HG02571 (cell line): Measurements from ENCODE around the gene PIEZO2.

ENCODE experiments used
- ATAC-seq: cut with Tn5 transposase; IDR thresholded peaks from one replicate; pipeline ENCODE4 v1.9.1; 2021; ENCODE audit warnings: mild to moderate bottlenecking, moderate library complexity; ENCODE audit not compliant: unreplicated experiment

The PIEZO2 gene

GRCh38 chr18:10900435-10900834 lies 248.9 kb downstream of the PIEZO2 start:
- no peak for ATAC-seq

GRCh38 chr18:10899481-10899880 lies 249.9 kb downstream of the PIEZO2 start:
- ATAC-seq = no peak

GRCh38 chr18:10898417-10898974 lies 250.9 kb downstream of the PIEZO2 start:
- ATAC-seq = no peak

GRCh38 chr18:10896851-10897250 lies 252.5 kb downstream of the PIEZO2 start:
- ATAC-seq = no peak

GRCh38 chr18:10895976-10896375 lies 253.4 kb downstream of the PIEZO2 start:
- no peak for ATAC-seq

- no peak for ATAC-seq
These were observed 254.9 kb downstream of the PIEZO2 start for GRCh38 chr18:10894501-10894900.

GRCh38 chr18:10893761-10894160 lies 255.6 kb downstream of the PIEZO2 start:
- ATAC-seq = no peak

GRCh38 chr18:10893196-10893595 lies 256.2 kb downstream of the PIEZO2 start:
- no peak for ATAC-seq

- ATAC-seq = no peak
These were observed 256.6 kb downstream of the PIEZO2 start for GRCh38 chr18:10892786-10893185.

- ATAC-seq = no peak
These were observed 259.3 kb downstream of the PIEZO2 start for GRCh38 chr18:10890022-10890421.

- peak; percentile 79 for ATAC-seq
These were observed 270.7 kb downstream of the PIEZO2 start for GRCh38 chr18:10878703-10879102.

- ATAC-seq = no peak
These were observed 271.4 kb downstream of the PIEZO2 start for GRCh38 chr18:10877987-10878386.

GRCh38 chr18:10875811-10876210 lies 273.6 kb downstream of the PIEZO2 start:
- no peak for ATAC-seq

GRCh38 chr18:10872304-10872703 lies 277.1 kb downstream of the PIEZO2 start:
- no peak for ATAC-seq

GRCh38 chr18:10864722-10865121 lies 284.6 kb downstream of the PIEZO2 start:
- ATAC-seq = no peak

- ATAC-seq = no peak
These were observed 286.3 kb downstream of the PIEZO2 start for GRCh38 chr18:10863026-10863425.

GRCh38 chr18:10860928-10861327 lies 288.4 kb downstream of the PIEZO2 start:
- no peak for ATAC-seq

- no peak for ATAC-seq
These were observed 289.0 kb downstream of the PIEZO2 start for GRCh38 chr18:10860382-10860781.

- ATAC-seq = no peak
These were observed 290.9 kb downstream of the PIEZO2 start for GRCh38 chr18:10858477-10858876.

GRCh38 chr18:10856132-10856531 lies 293.2 kb downstream of the PIEZO2 start:
- no peak for ATAC-seq

GRCh38 chr18:10852385-10853303 lies 296.7 kb downstream of the PIEZO2 start:
- no peak for ATAC-seq

- ATAC-seq = no peak
These were observed 297.5 kb downstream of the PIEZO2 start for GRCh38 chr18:10851824-10852319.
